Medulla oblongata (tissue), 1 donor: ENCODE measurements around the gene COL23A1.

ENCODE experiments used
- DNase-seq: peaks from one replicate; pipeline ENCODE4 v3.0.0-alpha.2; 2015; ENCODE audit errors: extremely low spot score

COL23A1 gene

DNA sequence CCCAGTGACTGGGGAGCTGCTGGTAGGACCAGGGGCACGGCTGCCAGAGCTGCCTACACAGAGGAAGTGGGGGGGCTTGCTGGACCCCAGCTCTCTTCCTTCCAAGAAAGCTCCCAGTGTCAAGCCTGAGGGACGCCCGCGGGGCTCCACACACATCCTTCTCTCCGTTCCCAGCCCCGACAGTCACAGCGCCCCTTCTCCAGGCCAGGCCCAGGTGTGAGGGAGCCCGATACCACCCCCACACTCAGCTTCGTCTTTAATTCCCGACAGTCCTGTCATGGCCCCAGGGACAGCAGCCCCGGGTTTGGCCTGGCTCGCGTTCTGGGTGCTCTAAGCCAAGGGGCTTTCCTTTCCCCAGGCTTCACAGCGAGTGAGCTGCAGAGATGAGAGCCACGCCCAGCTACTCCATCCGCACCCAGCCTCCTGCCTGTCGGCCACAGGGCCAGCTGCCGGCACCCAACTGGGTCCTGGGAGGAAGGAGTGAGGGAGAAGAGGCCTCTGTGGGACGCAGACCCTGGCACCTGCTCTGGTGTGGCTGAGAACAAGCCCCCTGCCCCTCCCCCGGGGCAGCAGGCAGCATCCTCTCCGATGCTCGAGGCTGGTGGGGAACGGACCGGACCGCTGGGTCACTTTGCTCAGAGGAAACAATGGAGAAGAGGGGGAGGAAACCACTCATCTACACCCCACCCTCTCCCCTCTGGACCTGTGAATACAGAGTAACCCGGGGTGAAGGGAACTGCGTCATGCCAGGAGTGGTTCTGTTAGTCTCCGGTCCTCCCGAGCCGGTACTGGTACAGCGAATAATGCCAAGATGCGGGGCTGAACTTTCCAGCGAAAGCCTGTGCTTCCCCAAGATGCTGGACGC lies 303.7 kb downstream of the COL23A1 start:
- DNase-seq: no peak

DNA sequence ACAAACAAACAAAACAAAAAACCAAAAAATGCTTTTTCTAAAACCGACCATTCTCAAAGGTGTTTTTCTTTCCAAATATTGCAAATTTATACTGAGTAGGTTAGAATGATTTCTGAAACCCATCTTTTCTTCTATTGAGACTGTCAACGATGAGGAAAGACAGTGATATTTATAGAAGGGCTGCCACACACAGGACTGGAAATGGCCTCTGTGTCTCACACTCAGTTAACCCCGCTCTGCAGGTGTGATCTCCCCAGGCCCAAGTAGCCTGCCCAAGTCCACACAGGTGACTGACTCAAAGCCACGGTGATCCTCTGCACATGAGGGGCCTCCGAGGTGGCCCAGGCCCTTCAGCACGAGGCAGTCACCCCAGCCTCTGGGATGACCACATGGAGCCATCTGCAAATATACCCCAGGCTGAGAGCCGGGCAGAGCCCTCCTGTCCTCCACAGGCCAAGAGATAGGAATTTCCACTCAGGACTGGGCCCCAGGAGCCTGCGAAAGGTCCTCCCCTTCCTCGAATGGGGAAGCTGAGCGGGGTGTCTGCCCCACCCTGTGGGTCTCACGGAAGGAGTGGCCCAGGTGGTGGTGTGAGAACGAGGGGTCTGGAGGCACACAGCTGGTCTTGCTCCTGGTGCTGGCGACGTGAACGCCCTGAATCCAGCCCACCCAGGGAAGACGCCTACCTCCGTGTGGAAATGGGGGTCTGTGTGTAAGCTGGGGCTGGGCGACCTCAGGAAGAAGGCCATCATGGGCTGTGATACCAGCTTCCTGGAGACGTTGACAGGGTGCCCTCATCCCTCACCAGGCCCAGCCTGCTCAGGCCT lies 304.6 kb downstream of the COL23A1 start:
- DNase-seq: no peak

DNA sequence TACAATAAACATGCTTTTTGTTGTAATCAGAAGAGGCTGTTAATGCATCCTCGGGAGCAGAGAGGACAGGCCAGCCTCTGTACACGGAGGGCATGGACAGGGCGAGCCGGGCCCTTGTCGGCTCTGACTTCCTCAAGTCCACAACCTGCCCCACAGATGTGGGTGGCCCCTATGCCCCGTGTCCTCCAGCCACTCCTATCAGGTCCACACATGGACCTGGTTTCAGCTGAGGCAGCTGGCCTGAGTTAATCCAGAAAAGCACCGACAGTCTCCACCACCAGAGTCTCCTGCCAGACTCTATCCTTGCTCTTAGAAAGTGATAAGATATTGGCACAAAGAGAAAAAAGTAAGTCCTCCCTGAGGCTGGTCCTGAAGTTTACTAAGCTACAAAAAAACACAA lies 305.2 kb downstream of the COL23A1 start:
- DNase-seq: no peak

DNA sequence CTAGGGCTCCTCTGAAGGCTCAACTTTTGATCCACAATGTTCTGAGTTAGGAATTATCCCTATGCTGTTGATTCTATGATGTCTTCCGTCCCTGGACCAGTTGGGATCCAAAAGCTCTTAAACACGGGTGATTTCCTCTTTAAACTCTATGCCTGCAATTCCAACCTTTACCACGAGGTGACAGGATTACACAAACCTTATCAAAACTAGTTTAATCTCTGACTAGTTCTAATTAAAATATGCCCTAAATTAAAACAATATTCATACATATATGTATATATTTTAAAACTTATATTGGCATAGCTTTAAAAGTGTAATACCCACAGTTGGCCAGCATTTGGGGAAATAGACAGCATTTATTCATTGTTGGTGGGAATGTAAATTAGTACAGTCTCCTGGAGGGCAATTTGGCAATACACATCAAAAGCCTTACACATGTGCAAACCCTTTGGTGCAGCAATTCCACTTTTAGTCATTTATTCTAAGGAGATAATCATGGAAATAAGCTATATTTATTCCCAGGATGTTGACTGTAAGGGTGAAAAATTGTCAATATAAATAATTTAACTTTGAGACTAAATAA lies 306.0 kb downstream of the COL23A1 start:
- no peak for DNase-seq

DNA sequence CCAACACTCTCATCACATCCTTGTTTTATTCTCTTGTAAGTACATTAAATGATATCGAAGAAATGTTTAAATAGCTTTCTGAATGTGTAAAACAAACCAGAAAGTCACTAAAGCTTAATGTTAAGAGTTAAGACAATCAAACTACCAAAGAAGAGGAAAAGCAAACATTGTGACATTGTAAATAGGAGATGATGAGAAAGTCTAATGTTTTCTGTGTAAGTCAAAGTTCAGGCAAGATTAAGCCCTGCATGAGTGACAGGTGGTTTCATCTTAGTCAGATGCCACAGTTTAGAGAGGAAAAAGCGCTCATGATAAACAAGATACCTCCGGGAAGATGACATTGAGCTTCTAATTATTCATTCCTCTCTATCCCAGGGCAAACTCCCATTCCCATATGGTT lies 306.7 kb downstream of the COL23A1 start:
- no peak for DNase-seq

DNA sequence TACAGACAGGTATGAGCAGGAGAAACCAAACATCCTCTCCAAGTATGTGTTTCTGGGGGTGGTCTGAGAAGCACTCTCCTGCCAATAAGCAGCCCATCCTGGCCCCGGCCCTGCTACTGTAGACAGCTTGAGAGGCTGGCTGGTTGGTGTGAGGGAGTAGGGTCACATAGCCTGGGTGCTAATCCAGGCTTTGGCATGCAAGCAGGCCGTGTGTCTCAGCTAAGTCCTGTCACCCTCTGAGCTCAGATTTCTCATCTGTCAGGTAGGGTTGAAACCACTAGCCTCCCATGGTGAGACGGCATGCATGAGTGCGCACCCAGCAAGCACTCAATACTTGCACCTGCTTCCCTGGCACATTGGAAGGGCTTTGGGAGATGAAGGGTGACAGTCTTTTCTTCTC lies 307.8 kb downstream of the COL23A1 start:
- no peak for DNase-seq

DNA sequence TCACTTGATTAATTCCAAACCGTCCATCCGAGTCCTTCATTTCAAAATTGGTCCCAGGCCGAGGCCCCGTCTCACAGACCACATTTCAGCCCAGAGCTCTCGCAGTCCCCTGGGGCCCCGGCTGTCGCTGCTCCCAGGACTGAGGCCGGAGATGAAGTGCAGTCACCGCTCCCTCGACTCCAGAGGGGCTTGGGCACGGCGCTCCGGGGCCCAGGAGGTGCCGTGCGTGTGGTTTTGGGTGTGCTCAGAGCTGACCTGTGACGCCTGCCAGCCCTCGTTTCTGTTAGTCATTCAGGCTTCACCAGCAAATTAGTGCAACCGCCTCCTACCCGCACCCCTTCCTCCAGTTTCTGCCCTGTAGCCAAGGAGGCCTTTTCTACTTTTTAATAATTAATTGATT lies 308.9 kb downstream of the COL23A1 start:
- no peak for DNase-seq

DNA sequence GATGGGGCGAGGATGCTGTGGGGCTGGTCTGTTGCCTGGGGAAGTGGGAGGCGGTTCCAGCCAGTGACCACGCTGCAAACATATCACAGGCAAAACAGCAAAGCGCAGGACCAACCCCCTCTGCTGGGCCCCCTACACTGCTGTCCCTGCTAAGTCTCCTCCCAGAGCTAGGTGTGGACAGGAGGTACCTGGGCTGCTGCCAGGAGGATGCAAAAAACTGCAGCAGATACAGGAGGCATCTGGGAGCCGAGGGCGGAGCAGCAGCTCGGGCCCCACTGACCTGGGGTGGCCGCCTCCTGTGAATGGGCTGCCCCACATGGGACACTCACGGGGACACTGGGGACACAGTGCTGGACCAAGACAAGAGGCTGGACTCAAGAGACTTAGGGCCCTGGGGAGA lies 309.6 kb downstream of the COL23A1 start:
- no peak for DNase-seq

DNA sequence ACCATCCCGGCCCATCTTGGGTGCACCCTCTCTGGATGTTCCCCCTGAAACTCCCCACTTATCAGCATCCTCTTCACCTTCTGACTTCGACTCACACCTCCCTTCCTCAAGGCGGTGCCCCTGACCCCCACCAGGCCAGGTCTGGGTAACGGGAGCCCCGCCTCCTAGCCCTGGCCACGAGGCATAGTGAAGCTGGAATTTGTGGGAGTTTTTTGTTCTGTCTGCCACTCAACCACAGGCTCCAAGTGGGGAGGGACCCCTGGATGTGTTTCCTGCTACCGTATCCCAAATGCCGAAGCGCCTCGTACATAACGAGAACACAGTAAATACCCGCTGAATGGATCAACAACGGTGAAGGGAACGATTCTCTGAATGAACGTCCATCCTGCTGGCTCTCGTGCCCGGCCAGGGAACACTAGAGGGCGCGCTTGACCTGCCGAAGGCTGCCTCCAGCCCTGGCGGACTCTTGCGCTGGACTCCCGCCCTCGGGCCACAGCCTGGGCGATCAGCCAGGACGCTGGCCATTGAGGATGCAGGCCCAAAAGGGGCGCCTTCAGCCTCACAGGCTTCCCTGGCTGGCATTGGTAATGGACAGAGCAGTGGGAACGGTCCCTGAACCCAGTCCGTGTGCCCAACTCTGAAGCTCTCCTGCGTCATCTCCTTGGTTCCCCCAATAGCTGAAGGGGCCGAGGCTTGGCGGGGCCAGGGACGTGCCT lies 310.3 kb downstream of the COL23A1 start:
- DNase-seq: peak; percentile 94

DNA sequence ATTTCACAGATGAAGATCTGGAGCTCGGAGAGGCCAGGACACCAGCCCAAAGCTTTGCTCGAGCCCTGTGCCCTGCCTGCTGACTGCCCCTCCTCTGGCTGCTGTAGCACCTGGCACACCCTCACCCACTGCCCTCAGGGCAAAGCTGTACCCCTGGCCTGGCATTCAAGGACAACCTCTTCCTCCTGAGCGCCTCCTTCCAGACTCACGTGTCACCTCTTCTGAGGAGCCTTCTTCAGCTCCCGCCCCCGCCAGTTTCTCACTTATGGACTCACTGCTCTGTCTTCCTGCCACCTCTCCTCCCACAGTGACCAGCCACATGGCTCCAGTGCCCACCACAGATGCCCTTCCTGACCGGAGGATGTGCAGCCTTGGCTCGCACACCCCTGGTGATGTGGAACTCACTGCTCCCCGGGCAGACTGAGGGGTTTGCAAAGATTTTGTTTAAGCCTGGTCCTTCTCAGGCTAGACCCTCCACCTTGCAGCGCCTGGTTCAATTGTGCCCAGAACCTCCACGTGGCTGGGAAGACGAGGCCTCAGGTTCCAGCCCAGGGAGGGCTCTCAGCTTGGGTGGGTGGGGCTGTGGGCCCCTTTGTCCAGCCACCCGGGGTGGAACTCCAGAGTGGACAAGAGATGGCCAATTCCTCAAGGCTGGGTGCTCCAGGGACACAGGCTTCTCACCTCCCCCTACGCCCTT lies 311.0 kb downstream of the COL23A1 start:
- no peak for DNase-seq

DNA sequence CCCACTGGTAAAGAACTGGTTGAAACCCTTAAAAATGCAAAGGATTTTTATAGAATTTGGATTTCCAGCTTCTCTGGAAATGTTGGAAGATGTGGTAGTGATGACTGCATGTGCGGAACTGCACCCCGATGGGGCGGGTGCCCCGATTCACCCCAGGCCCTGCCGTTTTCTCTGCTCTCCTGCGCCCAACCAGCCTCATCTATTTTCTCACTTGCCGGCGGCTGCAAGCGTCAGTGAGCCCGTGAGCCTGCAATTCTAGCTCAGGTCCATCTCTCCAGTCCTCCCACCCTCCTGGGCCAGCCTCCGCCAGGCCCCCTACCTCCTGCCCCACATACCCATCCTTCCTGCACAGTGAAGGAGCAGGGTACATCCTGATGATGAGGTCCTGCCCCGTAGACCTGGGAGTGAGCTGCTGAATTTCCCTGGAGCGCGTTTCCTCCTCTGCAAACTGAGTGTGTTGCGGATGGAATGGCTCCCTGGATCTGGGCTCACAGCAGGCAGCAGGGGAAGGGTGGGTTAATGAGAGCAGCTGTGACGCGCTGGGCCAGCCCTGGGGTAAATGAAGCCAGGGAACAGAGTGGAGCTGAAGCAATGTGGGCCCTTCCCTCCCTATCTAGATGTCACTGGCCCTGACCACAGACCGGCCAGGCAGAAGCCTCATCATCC lies 311.7 kb downstream of the COL23A1 start:
- DNase-seq: no peak

DNA sequence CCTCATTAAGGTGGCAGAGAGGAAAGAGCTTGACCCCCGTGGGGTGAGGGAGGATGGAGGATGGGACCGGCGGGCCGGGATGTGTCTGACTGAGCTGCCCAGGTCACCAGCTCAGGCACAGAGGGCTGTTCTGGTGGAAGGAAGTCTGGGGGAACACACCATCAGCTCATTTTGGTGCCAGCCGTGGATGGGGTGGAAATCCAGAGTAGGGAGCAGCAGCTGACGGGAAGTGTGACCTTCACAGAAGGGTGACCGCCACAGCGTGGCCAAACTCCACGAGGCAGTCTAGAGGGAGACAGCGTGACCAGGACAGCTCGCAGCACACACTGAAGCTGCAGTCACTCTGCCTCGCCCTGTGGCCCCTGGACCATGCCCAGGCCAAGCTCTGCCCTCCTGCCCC lies 312.3 kb downstream of the COL23A1 start:
- DNase-seq: no peak

DNA sequence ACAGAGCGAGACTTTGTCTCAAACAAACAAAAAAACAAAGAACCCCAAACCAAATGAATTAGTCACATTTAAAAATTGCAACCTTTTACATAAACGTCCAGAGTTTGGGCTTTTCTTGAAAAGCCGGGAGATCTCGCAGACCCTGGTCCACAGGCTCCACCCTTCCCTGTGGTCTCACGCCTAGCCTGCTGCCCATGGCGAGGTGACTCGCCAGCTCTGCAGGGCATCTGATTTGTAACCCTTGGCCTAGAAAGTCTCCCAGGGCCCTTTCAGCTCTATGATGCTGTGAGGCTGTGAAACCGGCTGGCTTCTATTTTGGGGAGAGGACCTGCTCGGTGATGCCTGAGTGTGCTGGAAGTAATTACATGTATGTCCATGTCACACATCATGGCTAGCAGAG lies 312.8 kb downstream of the COL23A1 start:
- no peak for DNase-seq

DNA sequence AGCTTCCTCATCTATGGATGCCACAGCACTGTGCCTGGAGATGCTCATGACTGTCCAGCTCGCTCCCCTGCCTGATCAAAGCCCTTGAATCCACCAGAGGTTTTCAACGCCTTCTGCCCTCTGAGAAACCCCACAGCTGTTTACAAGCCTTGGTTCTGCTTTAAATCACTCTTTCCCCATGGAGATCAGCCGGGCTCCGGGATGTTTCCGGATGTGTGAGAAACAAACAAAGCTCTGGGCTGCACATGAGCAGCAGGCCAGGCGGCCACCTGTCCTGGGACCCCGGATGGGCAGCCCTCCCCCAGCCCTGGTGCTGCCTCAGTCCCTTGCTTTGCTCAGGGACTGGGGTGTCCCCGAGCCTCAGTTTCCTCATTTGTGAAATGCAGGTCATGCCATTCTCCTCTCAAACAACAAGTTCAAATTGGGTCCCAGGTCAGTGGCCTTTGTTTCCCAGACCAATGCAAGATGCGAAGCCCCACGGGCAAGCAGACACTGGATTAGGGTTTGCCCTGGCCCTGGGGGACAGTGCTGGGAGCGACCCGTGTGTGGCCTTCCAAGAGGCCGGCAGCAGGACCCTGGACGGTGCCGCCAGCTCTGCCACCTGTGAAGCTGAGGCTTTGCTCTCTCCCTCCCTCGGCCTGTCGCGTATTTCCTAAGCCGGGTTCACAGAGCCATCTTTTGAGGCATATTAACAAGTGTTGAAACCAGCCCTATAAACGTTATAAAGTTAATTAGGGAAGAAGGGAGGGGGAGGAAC lies 315.2 kb downstream of the COL23A1 start:
- DNase-seq: no peak

DNA sequence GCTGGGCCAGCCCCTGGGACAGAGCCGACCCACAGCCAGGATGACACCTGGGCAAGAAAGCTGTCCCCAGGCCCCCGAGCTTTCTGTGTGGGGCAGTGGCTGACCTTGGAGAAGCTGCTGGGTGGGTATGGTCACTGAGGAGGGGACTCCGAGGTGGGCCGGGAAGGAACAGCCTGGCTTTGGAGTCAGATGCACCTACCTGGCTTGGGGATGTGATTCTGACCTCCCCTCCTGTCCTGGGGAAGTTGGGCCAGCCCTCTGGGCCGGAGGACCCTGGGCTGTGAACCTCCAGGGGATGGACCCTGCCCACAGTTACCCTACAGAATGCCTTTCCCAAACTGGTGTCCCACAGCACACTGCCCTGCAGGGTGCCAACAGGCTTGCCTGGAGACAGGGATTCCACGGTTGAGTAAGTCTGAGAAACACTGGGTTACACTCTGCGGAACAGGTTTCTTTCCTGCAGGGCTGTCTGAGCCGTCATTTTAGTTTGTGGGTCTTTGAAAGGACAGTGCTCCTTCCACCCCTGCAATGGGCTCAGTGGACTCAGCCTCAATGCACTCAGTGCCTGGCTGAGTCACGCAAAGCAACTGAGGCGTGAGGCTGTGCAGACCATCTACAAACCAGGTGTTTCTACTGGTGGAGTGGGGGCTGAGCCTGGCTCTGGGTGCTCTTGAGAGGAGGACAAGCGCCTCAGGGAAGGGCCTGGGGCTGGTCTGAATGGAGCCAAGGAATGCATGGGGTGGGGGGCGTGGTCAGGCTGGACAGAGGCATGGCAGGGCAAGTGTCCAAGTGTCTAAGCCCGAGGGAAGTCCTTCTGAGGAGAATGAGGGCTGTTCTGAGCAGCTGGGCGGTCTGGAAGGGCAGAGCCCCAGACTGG lies 316.3 kb downstream of the COL23A1 start:
- no peak for DNase-seq

DNA sequence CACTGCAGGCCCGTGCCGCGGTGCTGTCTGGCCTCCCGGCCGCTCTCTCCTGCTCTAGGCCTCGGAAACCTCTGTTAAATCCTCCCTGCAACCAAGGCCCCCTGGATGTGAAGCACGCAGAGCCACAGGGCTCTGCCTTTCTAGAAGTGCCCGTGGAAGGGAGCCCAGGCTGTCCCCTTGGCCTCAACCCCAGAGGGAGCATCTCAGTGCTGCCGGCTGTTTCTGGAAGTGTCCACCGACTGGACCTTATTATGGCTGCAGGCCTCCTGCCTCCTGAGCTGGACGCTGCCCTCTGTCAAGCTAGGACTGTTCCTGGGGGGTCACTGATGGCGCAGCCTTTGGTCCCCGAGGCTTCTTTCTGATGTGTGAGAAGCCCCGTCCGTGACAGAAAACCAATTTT lies 317.2 kb downstream of the COL23A1 start:
- DNase-seq: no peak

DNA sequence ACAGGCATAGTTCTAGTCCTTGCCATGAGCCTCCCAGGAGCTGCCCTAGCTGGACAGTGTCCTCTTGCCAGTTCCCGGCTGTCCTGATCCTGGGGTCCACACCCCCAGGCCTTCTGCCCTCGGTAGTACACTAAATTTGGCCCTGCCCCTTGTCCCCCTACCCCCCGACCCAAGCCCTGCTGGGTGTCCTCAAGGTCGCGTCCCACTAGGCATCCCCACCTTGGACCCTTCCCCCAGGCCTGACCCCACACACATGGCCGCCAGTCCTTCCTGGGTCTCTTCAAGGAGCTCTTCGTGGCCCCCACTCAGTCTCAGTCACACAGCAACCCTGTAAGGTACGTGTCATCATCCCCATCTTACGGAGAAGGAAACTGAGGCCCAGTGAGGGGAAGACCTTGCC lies 317.6 kb downstream of the COL23A1 start:
- no peak for DNase-seq

DNA sequence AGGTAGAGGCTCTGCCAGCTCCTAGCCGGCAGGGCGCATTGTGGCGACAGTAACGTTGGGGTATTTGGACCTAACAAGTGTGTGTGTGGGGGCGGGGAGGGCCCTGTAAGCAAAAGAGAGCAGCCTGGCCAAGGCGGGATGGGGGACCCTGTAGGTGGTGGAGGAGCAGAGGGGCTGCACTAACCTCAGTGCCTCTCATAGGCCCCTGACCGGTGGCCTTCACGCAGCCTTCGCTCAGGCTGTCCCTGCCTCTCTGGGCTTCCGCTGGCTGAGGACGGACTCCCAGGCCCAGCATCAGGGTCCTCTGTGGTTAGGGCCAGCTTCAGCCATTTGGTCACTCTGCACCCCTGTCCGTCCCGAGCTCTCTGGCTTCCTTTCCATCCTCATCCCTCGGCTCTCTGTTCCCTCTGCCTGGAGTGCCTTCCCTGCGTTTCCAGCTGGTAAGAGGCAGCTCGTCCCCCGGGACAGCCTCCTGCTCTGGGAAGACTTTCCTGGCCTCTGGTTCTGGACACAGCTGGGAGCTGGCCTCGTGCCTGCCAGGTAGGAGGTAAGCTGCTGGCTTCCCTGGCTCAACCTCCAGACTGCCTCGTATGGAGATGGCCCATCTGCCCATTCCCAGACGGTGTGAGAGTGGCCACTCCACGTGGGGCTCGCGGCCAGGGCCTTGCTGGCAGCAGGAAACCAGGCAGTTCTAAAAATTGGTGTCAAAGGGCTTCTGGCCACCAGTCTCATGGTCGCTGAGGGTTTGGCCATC lies 318.3 kb downstream of the COL23A1 start:
- DNase-seq: no peak
